Activated CD4-positive, alpha-beta T cell treated with anti-CD3 and anti-CD28 coated beads for 1 hour (primary cell): ENCODE measurements around the gene C1orf87.

ENCODE experiments used
- DNase-seq: peaks from one replicate; pipeline ENCODE4 v3.0.0-alpha.2; 2020

C1orf87 gene

GRCh38 chr1:59945790-59946189 is 127.8 kb downstream of the C1orf87 start:
- DNase-seq: no peak
